Iris pigment epithelial cell (primary cell): ENCODE data around the gene AOC1.

Experiments
- DNase-seq: peaks from one replicate; pipeline ENCODE4 v3.0.0-alpha.2; 2011; ENCODE audit warnings: low read depth

AOC1 gene

DNA sequence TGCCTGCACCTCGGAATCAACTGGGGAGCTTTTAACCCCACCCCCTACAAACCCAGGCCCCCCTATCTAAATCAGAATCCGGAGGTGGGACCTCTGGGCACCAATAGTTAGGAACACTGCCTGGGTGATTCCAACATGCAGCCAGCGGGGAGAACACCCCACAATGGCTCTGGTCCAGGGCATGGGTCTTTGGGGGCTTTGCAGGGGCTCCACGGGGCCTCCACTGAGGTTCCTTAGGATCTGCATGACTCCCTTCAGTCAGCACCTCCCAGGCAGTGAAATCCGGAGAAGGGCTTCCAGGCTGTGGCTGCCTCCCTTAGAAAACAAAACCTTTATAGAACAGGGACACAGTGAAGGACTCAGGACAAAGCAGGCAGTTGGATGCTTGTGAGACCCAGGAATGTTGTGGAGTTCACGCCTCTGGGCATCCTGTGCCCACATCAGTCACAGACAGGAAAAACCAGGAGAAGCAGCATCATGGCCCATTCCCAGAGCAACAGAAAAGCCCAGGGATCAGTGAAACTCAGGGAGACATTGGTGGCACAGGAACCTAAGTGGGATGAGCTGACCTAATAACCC, 16.5 kb upstream of the AOC1 start:
- DNase-seq: no peak

DNA sequence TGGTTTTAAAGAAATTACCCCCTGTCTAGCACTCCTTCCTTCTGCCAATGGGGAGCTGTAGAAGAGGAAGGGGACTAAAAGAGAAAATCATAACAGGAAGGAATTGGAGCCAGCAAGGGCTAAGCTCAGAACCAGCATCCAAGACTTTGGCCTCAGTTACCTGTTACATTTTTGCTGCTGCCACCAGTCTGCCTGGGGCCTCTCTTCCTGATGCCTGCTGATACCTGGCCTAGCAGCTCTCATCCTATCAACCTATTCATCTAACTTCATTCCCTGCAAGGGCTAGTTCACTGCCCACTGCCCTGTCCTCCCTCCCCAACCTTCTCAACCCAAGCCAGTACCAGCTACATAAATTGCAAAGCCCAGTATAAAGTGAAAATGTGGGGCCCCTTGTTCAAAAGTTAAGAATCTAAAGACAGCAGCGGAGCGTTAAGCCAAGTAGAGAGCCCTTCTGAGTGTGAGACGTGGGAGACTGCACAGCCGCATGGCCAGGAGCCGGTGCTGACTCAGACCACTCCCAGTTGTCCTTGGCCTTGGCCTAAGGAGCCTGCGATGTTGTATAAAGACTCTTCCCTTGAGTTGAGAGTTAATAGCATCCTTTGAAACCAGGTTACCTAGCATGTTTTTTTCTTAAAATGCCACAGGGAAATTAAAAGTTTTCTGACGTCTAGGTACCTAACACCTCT, 13.2 kb upstream of the AOC1 start:
- no peak for DNase-seq

DNA sequence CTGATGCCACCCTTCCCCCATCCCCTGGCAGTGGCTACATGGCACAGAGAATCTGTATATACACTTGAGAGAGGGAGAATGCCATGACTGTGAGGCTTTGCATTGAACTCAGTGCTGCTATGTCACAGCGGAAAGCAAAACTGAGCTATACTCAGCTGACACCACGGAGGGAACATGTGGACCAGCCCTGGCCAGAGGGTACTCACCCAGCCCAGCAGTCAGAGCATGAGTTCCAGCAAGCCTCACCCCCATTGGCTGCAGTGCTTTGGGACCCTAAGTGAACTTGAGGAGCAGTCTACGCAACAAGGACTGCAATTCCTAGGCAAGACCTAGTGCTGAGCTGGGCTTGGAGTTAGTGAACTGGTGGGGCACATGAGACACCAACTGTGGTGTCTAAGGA, 10.3 kb upstream of the AOC1 start:
- DNase-seq: no peak

DNA sequence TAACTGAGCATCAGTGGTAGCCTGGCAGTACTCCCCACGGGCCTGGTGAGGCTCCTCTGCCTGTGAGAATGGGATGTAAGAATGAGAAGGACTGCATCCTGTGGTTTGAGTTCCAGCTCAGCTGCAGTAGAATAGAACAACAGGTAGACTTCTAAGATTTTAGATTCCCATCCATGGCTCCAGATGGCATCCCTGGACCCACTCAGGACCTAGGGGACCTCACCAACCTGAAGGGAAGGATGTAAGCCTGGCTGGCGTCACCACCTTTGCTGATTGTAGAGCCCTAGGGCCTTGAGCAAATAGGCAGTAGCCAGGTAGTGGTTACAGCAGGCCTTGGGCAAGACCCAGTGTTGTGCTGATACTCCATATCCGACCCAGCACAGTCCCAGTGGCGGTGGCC, 9.6 kb upstream of the AOC1 start:
- DNase-seq: no peak

DNA sequence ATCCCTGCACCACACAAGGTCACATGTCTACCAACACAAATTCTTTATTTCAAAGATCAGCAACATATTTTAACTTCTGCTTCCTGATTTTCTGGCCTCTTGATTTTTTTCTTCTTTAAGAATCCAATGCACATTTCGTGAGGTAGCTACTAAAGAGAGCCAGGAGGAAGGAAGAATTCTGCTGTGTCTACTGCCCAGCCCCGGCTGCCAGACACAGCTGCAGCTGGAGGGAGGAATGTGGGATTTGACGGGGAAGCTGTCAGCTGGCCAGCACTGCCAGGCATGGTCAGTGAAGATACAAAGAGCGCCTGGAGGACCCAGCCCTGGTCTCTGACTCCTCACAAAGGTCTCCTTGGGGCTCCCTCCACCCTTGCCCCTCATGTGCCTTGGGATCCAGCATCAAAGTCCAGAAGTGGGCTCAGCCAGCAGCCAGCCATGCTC, 6.9 kb upstream of the AOC1 start:
- DNase-seq: no peak

DNA sequence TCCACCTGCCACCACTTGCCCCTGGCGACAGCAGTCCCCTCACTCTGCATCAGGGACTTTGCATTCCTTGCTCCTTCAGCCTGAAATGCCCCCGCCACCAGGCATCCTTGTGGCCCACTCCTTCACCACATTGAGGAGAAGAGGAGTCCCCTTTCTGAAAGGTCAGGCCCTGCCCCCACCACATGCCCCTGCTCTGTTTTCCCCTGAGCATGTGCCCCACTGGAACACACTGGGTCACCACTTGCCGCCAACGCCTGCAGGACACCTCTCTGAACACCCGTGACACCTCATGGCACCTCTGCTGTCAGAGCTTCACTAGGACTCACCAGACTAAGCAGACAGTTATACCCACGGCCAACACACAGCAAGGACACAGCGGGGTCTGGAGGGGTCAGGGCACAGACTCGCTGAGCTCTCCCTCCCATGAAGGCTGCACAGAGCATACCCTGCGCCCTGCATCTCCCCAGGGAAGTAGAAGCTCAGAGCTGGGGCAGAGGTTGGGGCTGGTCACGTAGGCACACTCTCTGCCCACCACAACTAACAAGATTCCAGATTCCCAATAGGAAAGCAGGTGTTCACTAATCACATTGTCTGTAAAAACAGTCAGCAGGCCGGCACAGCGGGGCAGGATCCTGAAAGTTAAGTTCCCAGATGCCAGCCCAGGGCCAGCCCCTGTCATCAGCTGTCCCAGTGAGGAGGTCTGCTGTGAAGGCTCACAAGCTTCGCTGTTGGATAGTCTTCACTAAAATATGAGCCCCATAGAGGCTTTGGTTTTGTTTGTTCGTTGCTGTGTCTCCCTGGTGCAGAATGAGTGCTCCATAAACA, 5.8 kb upstream of the AOC1 start:
- no peak for DNase-seq

DNA sequence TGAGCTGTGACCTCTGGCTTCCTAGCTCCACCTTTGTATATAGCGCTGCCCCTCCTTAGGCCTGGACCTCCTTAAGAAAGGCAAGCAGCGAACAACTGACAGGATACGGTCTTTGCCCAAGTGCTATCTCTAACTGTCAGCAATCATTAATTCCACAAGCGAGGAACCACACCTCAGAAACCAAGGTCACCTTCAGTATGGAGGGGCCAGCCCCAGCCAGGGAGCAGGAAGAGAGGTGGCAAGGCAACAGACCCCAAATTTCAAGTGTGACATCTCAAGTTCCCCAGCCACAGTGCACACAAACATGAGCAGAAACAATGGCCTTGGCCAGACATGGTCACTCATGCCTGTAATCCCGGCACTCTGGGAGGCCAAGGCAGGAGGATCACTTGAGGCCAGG, 4.8 kb upstream of the AOC1 start:
- DNase-seq: no peak

DNA sequence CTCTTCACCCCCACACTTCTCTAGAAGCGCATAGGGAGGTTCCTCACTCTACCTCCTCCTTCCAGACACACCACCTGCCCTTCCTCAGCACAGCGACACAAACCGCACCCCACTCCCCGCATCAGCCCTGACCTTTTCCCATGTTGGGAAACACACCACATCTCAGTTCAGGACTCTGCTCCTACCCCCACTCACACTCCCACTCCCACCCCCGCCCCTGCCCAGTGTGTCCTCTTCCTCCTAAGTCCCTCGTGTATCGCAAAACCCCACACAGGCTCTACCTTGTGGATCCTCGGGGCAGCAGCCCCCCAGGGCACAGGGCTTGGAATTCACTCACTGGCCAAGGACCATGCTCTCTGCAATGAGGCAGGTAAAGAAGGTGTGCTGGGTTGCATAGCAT, 4.2 kb upstream of the AOC1 start:
- DNase-seq: no peak

DNA sequence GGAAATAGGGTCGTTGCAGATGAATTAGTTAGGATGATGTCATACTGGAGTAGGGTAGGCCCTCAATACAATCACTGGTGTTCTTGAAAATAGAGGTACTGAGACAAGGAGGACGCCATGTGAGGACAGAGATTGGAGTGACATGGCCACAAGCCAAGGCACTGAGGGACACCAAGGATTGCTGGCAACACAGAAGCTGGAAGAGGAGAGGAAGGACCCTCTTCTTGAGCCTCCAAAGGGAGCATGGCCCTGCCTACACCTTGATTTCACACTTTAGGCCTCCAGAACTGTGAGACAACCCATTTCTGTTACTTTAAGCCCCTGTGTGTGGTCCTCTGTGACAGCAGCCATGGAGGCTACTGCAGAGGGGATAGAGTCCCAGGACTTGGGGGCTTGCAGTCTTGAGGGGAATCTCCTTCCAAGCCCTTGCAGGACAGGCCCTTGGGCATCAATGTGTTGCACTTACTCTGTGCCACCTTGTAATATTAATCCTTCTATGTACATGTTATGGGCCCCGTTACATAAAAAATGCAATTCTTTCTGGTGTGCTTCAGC, 3.7 kb upstream of the AOC1 start:
- no peak for DNase-seq

DNA sequence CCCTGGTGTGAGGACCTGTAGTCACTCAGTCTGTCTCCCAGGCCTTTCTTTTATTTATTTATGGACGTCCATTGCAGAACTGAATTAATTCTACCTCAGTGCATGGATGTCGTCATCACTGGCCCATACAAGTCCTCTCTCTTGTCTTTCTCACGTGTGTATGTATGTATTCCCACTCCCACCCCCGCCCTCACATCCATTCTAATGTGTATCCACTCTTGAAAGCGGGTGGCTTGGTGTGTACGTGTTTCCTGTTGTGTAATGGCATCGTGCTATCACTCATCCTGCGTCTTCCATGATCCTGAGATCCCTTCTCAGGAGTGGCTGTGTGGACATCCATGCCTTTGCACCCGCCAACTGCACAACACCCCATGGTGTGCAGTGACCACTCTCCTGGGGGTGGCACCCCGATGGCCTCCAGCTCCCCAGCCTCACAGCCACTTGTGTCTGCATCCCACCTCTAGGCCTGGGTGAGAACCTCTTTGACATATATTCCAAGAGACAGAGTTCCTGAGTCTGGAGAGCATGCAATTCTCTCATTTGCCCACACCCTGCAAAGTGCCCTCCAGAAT, 3.0 kb upstream of the AOC1 start:
- no peak for DNase-seq

DNA sequence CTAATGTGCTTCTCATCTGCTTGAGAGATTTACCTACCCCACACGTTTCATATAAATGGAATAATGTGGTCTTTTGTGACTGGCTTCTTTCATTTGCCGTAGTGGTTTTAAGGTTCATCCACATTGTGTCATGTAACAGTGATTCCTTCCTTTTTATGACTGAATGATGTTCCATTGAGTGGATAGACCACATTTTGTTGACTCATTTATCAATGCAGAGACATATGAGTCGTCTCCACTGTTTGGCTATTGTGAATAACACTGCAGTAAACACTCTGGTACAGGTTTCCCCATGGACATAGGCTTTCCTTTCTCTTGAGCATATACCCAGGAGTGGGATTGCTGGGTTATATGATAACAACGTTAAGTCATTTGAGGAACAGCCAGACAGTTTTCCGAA, 2.0 kb upstream of the AOC1 start:
- DNase-seq: no peak

DNA sequence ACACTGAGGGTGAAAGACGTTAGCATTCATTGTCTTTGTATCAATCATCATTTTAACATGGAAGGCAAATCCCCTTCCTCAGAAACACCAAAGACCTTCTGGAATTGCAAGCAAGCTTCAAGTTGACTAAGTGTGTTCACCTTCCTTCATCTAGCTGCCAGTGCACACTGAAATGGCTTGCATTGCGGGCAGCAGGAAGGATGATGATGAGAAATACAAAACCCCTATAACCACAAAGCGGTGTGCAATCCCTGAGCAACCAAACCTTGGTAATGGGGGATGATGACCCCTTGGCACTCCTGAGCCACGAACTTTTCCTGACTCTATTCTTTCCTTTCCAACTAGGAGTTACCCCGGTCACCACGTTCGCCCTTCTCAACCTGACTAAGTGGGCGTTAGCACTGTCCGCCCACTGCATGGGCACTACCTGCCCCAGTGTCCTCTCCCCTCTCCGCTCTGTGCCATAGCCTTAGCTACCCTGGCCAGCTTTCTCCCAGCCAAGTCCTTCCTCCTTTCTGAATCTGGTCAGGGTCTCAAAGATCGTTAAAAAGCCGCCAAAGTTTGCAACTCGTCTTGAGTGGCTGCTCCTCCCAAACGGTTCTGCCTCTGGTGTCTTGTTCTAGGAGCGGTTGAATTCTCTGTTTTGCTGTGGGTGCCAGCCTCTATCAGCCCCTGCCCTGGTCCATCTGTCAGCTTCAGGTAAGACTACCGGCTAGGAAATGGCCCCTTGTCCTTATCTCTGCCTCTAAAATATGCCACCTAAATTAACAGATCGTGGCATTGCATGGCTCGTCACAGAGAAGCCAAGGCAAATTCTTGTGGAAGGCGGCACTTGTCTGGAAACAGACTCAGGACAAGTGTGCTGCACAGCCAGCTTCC, 586 bp upstream of the AOC1 start:
- no peak for DNase-seq

DNA sequence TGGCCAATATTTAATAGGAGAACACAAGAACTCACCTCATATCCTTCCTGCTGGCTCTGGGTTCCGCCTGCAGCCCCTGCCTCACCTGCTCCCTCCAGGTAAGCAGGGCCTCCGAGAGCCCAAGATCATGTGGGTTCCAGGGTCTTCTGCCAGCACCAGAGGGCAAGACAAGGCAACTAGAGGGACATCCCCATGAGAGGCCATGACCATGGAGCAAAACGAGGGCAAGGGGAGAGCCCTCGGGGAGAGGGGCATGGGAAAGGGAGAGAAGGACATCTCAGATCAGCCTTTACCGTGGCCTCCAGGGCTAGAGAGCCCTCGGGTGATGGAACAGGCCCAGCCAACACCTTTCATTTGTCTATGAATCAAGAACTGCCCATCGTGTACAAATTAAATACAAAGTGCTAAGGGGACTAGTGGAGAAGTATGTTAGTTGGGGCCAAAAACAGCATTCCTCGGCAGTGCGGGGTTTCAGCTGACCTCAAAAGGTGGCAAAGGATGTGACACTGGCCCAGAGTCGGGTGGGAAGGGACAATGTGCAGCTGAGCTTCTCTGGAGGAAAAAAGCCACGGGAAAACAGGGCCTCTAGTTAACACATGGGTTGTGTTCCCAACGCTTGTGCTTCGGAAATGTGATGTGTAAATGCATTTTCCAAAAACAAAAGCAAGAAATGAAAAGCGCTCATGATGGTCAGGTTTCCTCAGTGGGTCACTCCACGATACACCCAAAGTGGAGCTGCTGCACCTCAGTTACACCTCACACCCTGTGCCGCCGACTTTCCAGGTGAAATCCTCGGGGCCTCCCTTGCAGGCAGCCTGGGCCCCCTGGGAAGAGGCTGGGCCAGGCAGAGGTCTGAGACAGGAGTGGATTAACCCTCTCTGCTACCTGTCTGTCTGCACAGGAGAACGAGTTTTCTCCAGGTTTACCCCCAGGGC, 2.0 kb downstream of the AOC1 start:
- no peak for DNase-seq

DNA sequence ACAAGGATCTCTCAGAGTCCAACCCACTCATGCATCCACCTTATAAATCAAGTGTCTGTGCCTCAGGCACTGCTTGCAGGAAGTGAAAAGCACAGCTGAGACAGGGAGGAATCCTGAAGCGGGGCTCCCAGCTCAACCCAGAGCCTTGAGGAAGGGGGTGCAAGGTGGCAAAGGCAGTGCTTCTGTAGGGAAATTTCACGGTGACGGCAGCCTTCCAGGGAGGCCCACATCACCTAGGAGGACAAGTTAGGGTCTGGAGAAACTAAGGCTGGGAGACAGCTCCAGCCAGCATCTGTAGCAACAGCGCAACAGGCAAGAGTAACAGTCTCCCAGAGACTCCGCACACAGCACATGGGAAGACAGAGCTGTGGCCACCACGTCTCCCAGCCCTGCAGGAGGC, 2.7 kb downstream of the AOC1 start:
- no peak for DNase-seq

DNA sequence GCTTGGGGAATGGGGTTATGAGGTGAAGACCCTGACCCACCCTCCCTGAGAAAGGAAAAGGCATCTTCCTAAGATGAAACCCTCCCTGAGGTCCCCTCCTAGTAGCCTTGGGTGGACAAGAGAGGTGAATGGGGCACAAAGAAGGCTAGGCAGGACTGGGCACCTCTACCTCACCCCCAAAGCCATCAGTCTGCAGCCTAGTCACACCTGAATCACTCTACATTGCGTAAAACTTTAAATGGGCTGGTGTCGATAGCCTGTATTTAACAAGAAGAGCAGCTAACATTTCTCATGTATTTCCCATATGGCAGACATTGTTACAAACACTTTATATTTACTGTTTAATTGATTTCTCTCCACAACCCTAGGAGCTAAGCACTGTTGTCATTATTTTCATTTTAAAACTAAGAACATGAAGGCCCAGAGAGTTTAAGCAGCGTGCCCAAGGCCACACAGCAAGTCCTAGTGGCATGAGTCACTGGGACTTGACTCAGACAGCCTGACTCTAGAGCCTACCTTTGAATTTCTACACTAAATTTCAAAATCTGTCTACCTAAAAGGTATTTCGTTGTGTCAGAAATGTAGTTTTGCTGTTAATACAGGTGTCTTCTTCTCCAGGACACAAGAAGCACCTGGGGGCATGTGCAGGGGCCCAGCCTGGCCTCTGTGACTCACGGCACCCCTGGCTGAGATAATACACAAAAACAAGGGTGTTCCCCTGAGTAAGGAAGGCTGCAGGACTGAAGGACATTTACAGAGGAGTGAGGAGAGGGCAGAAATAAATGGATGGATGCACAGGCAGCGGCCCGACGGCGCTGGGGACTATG, 3.4 kb downstream of the AOC1 start:
- no peak for DNase-seq

DNA sequence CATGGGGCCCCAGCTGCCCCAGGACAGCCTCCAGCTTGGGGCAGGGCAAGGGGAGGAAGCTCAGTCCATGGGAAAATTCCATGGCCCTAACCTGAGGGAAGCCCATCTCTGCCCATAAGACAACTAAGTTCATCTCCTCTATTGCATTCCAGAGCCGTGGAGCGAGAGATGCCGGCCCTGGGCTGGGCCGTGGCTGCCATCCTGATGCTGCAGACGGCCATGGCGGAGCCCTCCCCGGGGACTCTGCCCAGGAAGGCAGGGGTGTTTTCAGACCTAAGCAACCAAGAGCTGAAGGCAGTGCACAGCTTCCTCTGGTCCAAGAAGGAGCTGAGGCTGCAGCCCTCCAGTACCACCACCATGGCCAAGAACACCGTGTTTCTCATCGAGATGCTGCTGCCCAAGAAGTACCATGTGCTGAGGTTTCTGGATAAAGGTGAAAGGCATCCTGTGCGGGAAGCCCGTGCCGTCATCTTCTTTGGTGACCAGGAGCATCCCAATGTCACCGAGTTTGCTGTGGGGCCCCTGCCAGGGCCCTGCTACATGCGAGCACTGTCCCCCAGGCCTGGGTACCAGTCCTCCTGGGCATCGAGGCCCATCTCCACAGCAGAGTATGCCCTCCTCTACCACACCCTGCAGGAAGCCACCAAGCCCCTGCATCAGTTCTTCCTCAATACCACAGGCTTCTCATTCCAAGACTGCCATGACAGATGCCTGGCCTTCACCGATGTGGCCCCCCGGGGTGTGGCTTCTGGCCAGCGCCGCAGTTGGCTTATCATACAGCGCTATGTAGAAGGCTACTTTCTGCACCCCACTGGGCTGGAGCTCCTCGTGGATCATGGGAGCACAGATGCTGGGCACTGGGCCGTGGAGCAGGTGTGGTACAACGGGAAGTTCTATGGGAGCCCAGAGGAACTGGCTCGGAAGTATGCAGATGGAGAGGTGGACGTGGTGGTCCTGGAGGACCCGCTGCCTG, 4.3 kb downstream of the AOC1 start:
- DNase-seq: no peak

DNA sequence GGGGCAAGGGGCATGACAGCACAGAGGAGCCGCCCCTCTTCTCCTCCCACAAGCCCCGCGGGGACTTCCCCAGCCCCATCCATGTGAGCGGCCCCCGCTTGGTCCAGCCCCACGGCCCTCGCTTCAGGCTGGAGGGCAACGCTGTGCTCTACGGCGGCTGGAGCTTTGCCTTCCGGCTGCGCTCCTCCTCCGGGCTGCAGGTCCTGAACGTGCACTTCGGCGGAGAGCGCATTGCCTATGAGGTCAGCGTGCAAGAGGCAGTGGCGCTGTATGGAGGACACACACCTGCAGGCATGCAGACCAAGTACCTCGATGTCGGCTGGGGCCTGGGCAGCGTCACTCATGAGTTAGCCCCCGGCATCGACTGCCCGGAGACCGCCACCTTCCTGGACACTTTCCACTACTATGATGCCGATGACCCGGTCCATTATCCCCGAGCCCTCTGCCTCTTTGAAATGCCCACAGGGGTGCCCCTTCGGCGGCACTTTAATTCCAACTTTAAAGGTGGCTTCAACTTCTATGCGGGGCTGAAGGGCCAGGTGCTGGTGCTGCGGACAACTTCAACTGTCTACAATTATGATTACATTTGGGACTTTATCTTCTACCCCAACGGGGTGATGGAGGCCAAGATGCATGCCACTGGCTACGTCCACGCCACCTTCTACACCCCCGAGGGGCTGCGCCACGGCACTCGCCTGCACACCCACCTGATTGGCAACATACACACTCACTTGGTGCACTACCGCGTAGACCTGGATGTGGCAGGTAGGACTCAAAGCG, 5.1 kb downstream of the AOC1 start:
- DNase-seq: no peak
